T-cell (primary cell): ENCODE data around the gene CTU2. TPM values are rescaled to one million over a fixed set of nuclear protein-coding genes. Genes with fewer than 3 reads are reported as not detected.

Experiments
- ATAC-seq, 4 experiments: fragments of 200-7000 bp in 3 of 4; fragments of 150-1000 bp in 1 of 4; cut with Tn5 transposase; replicated peaks in 1 of 4; 1 replicate in 3 of 4; 2 replicates in 1 of 4; pipeline ENCODE4 v1.10.0; 2021; ENCODE audit warnings: moderate library complexity in 3 of 4, mild to moderate bottlenecking in 2 of 4, moderate number of reproducible peaks in 1 of 4
- CTCF ChIA-PET, 2 donors: fragments of 300-600 bp; sonication (Branson Sonifier 250); formaldehyde crosslinking; loops; one replicate each; lab custom pipeline; 2022; ENCODE audit warnings: antibody characterized with exemption in 2 of 2; lab: Charles Lee
- POLR2A ChIA-PET, 2 donors: fragments of 300-600 bp; sonication (Branson Sonifier 250); formaldehyde crosslinking; loops; one replicate each; lab custom pipeline; 2022; ENCODE audit warnings: antibody characterized with exemption in 2 of 2; lab: Charles Lee
- DNase-seq, 35 experiments: peaks; one replicate each; pipeline versions ENCODE4 v3.0.0 to v3.0.0-alpha.2; 2013 to 2023
- H3K27ac ChIP-seq: one replicate; pipeline ENCODE4 v1.5.1; 2013; ENCODE audit warnings: low read length
- H3K27me3 ChIP-seq, 2 experiments: replicated peaks in 1 of 2; 1 replicate in 1 of 2; 2 replicates in 1 of 2; pipeline versions ENCODE4 v1.6.1 to v1.7.0; 2013; ENCODE audit warnings: low read length in 1 of 2, mixed read lengths in 1 of 2; ENCODE audit not compliant: control insufficient read depth in 2 of 2, insufficient read depth in 2 of 2; ENCODE audit errors: extremely low read depth in 1 of 2
- H3K36me3 ChIP-seq, 2 donors: 1 replicate in 1 of 2; 2 replicates in 1 of 2; pipeline versions ENCODE4 v1.6.1 to v1.7.0; 2013; ENCODE audit warnings: low read length in 1 of 2; ENCODE audit not compliant: control insufficient read depth in 2 of 2, insufficient read depth in 1 of 2; ENCODE audit errors: extremely low read depth in 1 of 2
- H3K4me1 ChIP-seq, 2 experiments: 1 replicate in 1 of 2; 2 replicates in 1 of 2; pipeline versions ENCODE4 v1.6.1 to v1.7.0; 2013; ENCODE audit warnings: low read length in 2 of 2, mixed read lengths in 1 of 2; ENCODE audit not compliant: insufficient read depth in 2 of 2, control insufficient read depth in 1 of 2; ENCODE audit errors: extremely low read depth in 1 of 2
- H3K4me3 ChIP-seq, 2 donors: 1 replicate in 1 of 2; 2 replicates in 1 of 2; pipeline versions ENCODE4 v1.5.1 to v1.7.0; 2013; ENCODE audit warnings: mild to moderate bottlenecking in 2 of 2, low read length in 1 of 2, moderate library complexity in 1 of 2; ENCODE audit not compliant: control insufficient read depth in 1 of 2; ENCODE audit errors: extremely low read depth in 1 of 2
- H3K9me3 ChIP-seq: 2 replicates; pipeline ENCODE4 v1.7.0; 2013
- H3K27ac Mint-ChIP-seq, 2 donors: one replicate each; pipeline ENCODE4 v1.8.0; 2020 to 2021; ENCODE audit warnings: mild to moderate bottlenecking in 2 of 2, mixed read lengths in 2 of 2
- H3K27me3 Mint-ChIP-seq, 2 donors: one replicate each; pipeline ENCODE4 v1.8.0; 2021 to 2022; ENCODE audit warnings: mixed read lengths in 2 of 2
- H3K36me3 Mint-ChIP-seq: one replicate; pipeline ENCODE4 v1.8.0; 2021; ENCODE audit warnings: mixed read lengths
- H3K4me1 Mint-ChIP-seq, 3 donors: one replicate each; pipeline ENCODE4 v1.8.0; 2020 to 2022; ENCODE audit warnings: mixed read lengths in 3 of 3, mild to moderate bottlenecking in 1 of 3
- H3K4me3 Mint-ChIP-seq, 3 donors: one replicate each; pipeline ENCODE4 v1.8.0; 2020 to 2022; ENCODE audit warnings: mild to moderate bottlenecking in 3 of 3, mixed read lengths in 3 of 3, moderate library complexity in 3 of 3
- H3K9me3 Mint-ChIP-seq, 3 donors: one replicate each; pipeline ENCODE4 v1.8.0; 2020 to 2022; ENCODE audit warnings: mixed read lengths in 3 of 3
- WGBS: methylation state at CpG from one replicate; pipeline ENCODE4 v1.1.5; 2013; ENCODE audit warnings: missing lambda C conversion rate; ENCODE audit not compliant: insufficient coverage; 5-methylcytosine and 5-hydroxymethylcytosine counted together
- total RNA-seq, 35 experiments: library from RNA in 6 of 35; stranded (reverse) in 6 of 35; fragments of 120-200 nt in 1 of 35; gene quantifications; one replicate each; pipeline versions ENCODE4 v1.2.1 to v1.2.4 and lab custom pipeline; 2013 to 2026

Gene CTU2
- total RNA-seq, 5 donors from 2014 or later (not counting 1 experiment from before 2014, with no cell fraction given): 30.1 to 39.5 (median 38.6) TPM

GRCh38 chr16:88733630-88734360, 27.5 kb downstream of the CTU2 start:
- Mint-ChIP-seq H3K4me3 (no peak overlapping the region), H3K27ac (no peak overlapping the region), H3K9me3 (no peaks in the 10 kb centered on the region), H3K27me3 (no peaks in the 10 kb centered on the region), H3K4me1 (peaks cover 2 to 8% (median 3%) of the 10 kb centered on the region in 3 donors), H3K36me3 (peaks cover 14% of the 10 kb centered on the region)
- Histone ChIP-seq H3K27ac (no peak overlapping the region), H3K4me3 (no peak overlapping the region), H3K9me3 (no peaks in the 10 kb centered on the region), H3K4me1 (peaks cover 0 to 14% of the 10 kb centered on the region in 2 experiments), H3K36me3 (peaks cover 16 to 51% of the 10 kb centered on the region in 2 donors), H3K27me3 (peaks cover 0 to 2% of the 10 kb centered on the region in 2 experiments)
- DNase-seq (no peak), ATAC-seq (no peak)
- 90% methylated on average over 15 of the region's 27 CpGs for WGBS
- CTCF ChIA-PET: no interaction called here
- POLR2A ChIA-PET: no interaction called here

DNA sequence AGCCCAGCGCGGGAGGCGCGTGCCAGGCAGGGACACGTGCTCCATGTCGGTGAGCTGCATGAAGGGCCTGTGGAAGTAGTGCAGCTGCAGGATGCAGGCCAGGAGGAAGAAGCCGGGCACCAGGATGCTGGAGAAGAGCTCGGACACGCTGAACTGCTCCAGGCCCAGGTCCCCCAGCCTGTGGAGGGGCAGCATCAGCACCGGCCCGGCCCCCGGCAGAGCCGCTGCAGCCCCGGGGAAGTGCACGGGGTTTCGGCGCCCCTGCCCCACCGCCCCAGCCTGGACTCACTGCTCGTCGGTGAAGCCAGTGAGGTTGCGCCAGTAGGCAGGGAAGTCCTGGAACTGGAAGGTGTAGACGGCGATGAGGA, 28.0 kb downstream of the CTU2 start:
- no peak overlapping the region for H3K27ac Mint-ChIP-seq
- H3K27ac ChIP-seq: no peak overlapping the region
- H3K4me1 Mint-ChIP-seq: peaks cover 4 to 9% (median 5%) of the 10 kb centered on the region in 3 donors
- H3K4me3 Mint-ChIP-seq: no peak overlapping the region
- H3K36me3 Mint-ChIP-seq: peaks cover 14% of the 10 kb centered on the region
- H3K4me1 ChIP-seq: peaks cover 0 to 14% of the 10 kb centered on the region in 2 experiments
- no peak for ATAC-seq
- WGBS: 98% methylated on average over 17 of the region's 23 CpGs
- no peak overlapping the region for H3K4me3 ChIP-seq
- peaks cover 18 to 51% of the 10 kb centered on the region in 2 donors for H3K36me3 ChIP-seq
- peaks cover 0 to 2% of the 10 kb centered on the region in 2 experiments for H3K27me3 ChIP-seq
- CTCF ChIA-PET: interaction anchor here in 1 of 2 donors (1.0 kb wide), 1 partner anchor 60 kb away, joined by 4 read pairs; no protein-coding TSS in a partner anchor
- no peaks in the 10 kb centered on the region for H3K27me3 Mint-ChIP-seq
- no peaks in the 10 kb centered on the region for H3K9me3 Mint-ChIP-seq
- DNase-seq: no peak
- POLR2A ChIA-PET: no interaction called here
- no peaks in the 10 kb centered on the region for H3K9me3 ChIP-seq

DNA sequence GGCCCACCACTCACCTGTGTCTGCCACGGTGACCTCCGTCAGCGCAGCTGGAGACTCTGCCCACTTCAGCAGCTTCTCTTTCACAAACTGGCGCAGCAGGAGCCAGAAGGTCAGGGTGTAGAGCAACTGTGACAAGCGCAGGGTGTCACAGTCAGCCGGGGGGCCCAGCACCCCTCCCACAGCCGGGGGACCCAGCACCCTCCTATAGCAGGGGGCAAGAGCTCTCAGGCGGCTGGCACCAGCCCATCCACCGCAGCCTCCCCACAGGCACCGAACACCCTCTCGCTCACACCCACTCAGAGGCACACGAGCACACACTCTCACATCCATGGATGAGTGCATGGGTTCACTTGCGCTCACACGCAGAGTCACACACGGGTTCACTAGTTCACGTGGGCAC, 28.8 kb downstream of the CTU2 start:
- no peak for ATAC-seq
- 97% methylated on average over 15 of the region's 16 CpGs for WGBS
- Mint-ChIP-seq H3K27me3 (no peaks in the 10 kb centered on the region), H3K36me3 (peaks cover 14% of the 10 kb centered on the region), H3K9me3 (no peaks in the 10 kb centered on the region), H3K27ac (no peak overlapping the region), H3K4me1 (peaks cover 4 to 9% (median 5%) of the 10 kb centered on the region in 3 donors), H3K4me3 (no peak overlapping the region)
- ChIA-PET CTCF (interaction anchor here in 1 of 2 donors (1.0 kb wide), 1 partner anchor 59 kb away, joined by 4 read pairs; no protein-coding TSS in a partner anchor), POLR2A (no interaction called here)
- Histone ChIP-seq H3K4me3 (no peak overlapping the region), H3K27me3 (peaks cover 0 to 2% of the 10 kb centered on the region in 2 experiments), H3K36me3 (peaks cover 21 to 51% of the 10 kb centered on the region in 2 donors), H3K4me1 (peaks cover 0 to 14% of the 10 kb centered on the region in 2 experiments), H3K9me3 (no peaks in the 10 kb centered on the region), H3K27ac (no peak overlapping the region)
- DNase-seq: no peak

DNA sequence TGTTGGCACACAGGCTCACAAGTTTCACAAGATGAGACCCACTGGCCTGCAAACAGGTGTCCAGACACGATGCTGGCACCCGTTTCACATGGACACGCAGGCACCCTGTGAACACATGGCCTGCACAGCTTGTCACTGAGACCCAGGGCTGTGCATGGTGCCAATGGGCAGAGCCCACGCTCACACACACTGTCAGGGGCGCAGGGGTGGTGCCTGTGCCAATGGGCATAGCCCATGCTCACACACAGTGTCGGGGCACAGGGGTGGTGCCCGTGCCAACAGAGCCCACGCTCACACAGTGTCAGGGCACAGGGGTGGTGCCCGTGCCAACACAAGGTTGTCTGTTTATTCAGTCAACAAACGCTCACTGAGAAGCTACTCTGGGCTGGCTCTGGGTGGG, 29.3 kb downstream of the CTU2 start:
- H3K27ac Mint-ChIP-seq: no peak overlapping the region
- no peaks in the 10 kb centered on the region for H3K27me3 Mint-ChIP-seq
- 91% methylated on average over 10 of the region's 10 CpGs for WGBS
- Histone ChIP-seq H3K36me3 (peaks cover 24 to 53% of the 10 kb centered on the region in 2 donors), H3K9me3 (no peaks in the 10 kb centered on the region), H3K4me3 (no peak overlapping the region), H3K4me1 (peaks cover 0 to 14% of the 10 kb centered on the region in 2 experiments), H3K27me3 (peaks cover 0 to 2% of the 10 kb centered on the region in 2 experiments), H3K27ac (no peak overlapping the region)
- ATAC-seq: no peak
- peaks cover 12% of the 10 kb centered on the region for H3K36me3 Mint-ChIP-seq
- POLR2A ChIA-PET: interaction anchor here in 1 of 2 donors (0.6 kb wide), 1 partner anchor 1040 kb away, joined by 3 read pairs; no protein-coding TSS in a partner anchor
- H3K9me3 Mint-ChIP-seq: no peaks in the 10 kb centered on the region
- CTCF ChIA-PET: no interaction called here
- H3K4me1 Mint-ChIP-seq: peaks cover 4 to 9% (median 5%) of the 10 kb centered on the region in 3 donors
- no peak overlapping the region for H3K4me3 Mint-ChIP-seq
- no peak for DNase-seq

DNA sequence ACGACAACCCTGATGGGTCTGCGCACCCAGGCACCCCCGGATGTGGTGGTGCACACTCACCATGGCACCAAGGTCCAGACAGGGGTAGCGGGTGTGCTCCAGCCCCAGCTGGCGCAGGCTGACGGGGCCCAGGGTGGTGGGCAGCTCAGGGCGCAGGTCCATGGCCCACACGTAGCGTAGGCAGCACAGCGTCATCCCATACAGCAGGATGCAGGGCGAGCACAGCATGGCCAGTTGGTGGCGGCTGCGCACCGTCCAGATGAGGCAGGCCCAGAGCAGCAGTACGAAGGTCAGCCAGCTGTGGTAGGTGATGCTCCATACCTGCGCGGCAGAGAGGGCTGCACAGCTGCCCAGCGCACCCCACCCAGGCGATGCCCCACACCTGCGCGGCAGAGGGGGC, 29.8 kb downstream of the CTU2 start:
- H3K27me3 Mint-ChIP-seq: no peaks in the 10 kb centered on the region
- Histone ChIP-seq H3K4me3 (no peak overlapping the region), H3K27me3 (peaks cover 0 to 2% of the 10 kb centered on the region in 2 experiments), H3K4me1 (peaks cover 0 to 14% of the 10 kb centered on the region in 2 experiments), H3K9me3 (no peaks in the 10 kb centered on the region), H3K36me3 (peaks cover 29 to 53% of the 10 kb centered on the region in 2 donors), H3K27ac (no peak overlapping the region)
- no peak overlapping the region for H3K27ac Mint-ChIP-seq
- no peak overlapping the region for H3K4me3 Mint-ChIP-seq
- ATAC-seq (no peak), DNase-seq (no peak)
- 98% methylated on average over 17 of the region's 21 CpGs for WGBS
- H3K9me3 Mint-ChIP-seq: no peaks in the 10 kb centered on the region
- CTCF ChIA-PET: no interaction called here
- H3K4me1 Mint-ChIP-seq: peaks cover 4 to 8% (median 5%) of the 10 kb centered on the region in 3 donors
- peaks cover 9% of the 10 kb centered on the region for H3K36me3 Mint-ChIP-seq
- POLR2A ChIA-PET: interaction anchor here in 1 of 2 donors (0.6 kb wide), 1 partner anchor 1040 kb away, joined by 3 read pairs; no protein-coding TSS in a partner anchor

GRCh38 chr16:88736496-88736895, 30.2 kb downstream of the CTU2 start:
- H3K4me3 ChIP-seq: no peak overlapping the region
- Mint-ChIP-seq H3K4me3 (no peak overlapping the region), H3K9me3 (no peaks in the 10 kb centered on the region), H3K27ac (no peak overlapping the region), H3K27me3 (no peaks in the 10 kb centered on the region), H3K4me1 (peaks cover 4 to 6% (median 5%) of the 10 kb centered on the region in 3 donors), H3K36me3 (peaks cover 5% of the 10 kb centered on the region)
- H3K36me3 ChIP-seq: peaks cover 26 to 53% of the 10 kb centered on the region in 2 donors
- peaks cover 0 to 2% of the 10 kb centered on the region in 2 experiments for H3K27me3 ChIP-seq
- POLR2A ChIA-PET: interaction anchor here in 1 of 2 donors (0.6 kb wide), 1 partner anchor 1039 kb away, joined by 3 read pairs; no protein-coding TSS in a partner anchor
- ATAC-seq: no peak
- no peaks in the 10 kb centered on the region for H3K9me3 ChIP-seq
- no peak for DNase-seq
- CTCF ChIA-PET: interaction anchor here (0.6 to 1.2 kb wide), 2 partner anchors 17 to 81 kb away, joined by 3 read pairs; no protein-coding TSS in a partner anchor
- H3K27ac ChIP-seq: no peak overlapping the region
- WGBS: 98% methylated on average over 17 of the region's 21 CpGs
- H3K4me1 ChIP-seq: peaks cover 0 to 14% of the 10 kb centered on the region in 2 experiments
